GM19452 (cell line): ENCODE results near the gene PPP2R2C.

ENCODE experiments used
- ATAC-seq: cut with Tn5 transposase; IDR thresholded peaks from one replicate; pipeline ENCODE4 v1.9.1; 2021; ENCODE audit not compliant: unreplicated experiment

Gene PPP2R2C

GRCh38 chr4:6472387-6473263 is at the start of gene PPP2R2C:
PPP2R2C (minus strand) TSS chr4:6472614; CDS start chr4:6472229, 385 bp downstream.
- ATAC-seq: no peak

DNA sequence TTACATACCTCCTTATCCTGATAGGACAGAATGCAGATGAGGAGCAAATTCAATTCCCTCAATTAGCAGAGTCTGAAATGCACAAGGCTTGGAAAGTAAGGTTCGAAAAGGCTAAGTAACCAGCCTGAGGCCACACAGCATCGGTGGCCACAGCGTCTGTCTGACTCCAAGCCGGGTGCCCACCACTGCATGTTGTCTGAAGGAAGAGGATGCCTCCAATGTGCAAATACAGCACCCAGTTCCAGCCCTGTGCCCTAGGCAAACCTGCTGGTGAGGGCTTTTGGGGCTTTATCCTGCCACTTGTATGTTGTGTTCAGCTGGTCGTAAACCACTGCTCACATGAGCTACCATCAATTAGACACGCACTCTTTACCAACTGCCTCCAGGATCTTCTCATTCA is 48.6 kb upstream of the PPP2R2C start:
- ATAC-seq: no peak

GRCh38 chr4:6520051-6520636 is 47.7 kb upstream of the PPP2R2C start:
- no peak for ATAC-seq

DNA sequence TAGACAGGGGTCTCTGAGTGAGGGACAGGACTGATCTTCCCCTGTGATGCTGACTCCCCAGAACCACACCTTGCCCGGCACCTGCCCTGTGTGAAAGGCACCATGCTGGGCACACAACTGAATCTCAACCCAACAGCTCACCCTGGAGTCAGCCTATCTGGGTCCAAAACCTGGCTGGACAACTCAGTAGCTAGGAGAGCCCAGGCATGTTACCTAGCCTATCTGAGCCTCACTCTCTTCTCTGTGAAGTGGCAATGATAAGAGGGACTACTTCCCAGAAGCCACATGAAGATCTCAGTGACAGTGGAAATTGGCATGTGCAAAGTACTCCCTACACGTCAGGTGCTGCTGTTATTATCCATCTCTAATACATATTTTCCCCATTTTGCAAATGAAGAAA is 44.8 kb upstream of the PPP2R2C start:
- no peak for ATAC-seq

DNA sequence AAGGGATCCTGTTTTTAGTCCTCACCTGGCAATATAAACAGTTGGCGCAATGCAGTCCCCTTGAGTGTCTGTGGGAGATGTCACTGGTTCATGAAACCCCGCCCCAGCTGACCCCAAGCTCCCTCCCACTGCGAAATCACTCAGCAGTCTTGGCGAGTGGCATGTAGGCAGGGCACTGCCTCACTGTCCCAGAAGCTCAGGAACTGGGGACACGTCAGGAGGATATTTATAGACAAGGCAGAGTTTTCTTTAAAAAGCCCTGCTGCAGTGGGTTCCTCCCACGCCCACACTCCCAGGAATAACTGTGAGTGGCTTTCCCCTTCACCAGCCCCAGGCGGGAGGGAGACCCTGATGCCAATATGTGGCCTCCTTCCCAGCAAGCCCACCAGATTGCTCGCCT is 44.3 kb upstream of the PPP2R2C start:
- ATAC-seq: no peak

DNA sequence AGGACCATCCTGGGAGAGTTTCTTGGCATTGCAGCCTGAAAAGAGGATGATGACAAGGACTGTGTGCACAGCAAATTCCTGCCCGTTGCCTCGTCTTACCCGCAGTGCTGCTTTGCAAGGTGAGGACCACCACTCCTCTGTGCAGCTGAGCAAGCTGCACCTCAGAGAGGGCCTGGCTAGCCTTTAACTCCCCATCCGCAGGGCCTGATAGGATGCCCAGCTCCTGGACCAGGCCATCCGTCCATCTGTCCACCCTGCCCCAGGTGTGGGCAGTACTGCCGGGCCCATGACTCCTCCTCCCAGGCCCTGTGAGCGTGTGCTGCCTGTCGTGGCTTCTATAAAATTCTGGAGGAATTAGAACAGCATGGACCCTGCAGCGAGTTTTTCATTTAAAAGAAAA is 43.9 kb upstream of the PPP2R2C start:
- no peak for ATAC-seq

GRCh38 chr4:6513678-6514077 is 41.3 kb upstream of the PPP2R2C start:
- ATAC-seq: no peak

DNA sequence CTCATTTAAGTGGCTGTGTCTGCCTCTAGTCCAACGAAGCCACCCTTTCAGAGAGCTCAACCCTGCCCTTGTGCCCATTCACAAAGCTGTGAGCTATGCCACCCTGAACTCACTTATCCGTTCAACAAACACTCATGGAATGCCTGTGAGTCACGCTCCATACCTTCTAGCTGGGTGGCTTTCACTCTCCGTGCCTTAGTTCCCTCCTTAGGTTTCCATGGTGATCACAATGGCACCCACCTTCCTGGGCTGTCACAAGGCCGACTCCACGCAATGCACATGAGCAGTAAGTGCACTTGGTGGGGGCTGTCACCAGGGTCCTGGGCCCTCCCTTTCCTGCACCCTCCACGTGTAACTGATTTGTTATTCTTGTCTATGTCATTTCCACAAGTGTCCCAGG is 37.2 kb upstream of the PPP2R2C start:
- ATAC-seq: no peak

GRCh38 chr4:6507345-6507744 is 34.9 kb upstream of the PPP2R2C start:
- ATAC-seq: no peak

- ATAC-seq: no peak
These were observed 34.3 kb upstream of the PPP2R2C start for GRCh38 chr4:6506616-6507140.

DNA sequence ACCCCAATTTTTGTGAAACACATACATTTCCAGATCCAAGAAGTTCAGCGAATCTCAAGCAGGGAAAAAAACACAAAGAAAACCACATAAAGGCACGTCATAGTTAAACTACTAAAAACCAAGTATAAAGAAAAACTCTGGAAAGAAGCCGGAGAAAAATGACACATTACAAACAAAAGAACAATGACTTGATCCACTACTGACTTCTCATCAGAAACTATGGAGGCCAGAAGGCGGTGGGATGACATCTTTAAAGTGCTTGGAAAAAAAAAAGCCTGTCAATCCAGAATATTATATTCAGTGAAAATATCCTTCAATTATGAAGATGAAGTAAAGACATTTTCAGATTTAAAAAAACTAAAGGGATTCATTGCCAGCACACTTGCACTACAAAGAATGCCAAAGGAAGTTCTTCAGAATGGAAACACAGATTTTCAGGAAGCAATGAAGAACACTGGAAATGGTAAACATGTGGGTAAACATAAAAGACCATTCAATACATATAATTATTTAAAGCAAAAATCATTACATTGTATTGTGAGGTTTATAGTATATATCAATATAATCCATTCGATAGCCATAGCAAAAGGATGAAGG is 32.6 kb upstream of the PPP2R2C start:
- ATAC-seq: no peak

GRCh38 chr4:6502747-6503465 is 30.5 kb upstream of the PPP2R2C start:
- no peak for ATAC-seq

- ATAC-seq: no peak
These were observed 29.7 kb upstream of the PPP2R2C start for GRCh38 chr4:6502147-6502546.

GRCh38 chr4:6501171-6501570 is 28.8 kb upstream of the PPP2R2C start:
- no peak for ATAC-seq

GRCh38 chr4:6500481-6501140 is 28.2 kb upstream of the PPP2R2C start:
- no peak for ATAC-seq

GRCh38 chr4:6499238-6499600 is 26.8 kb upstream of the PPP2R2C start:
- no peak for ATAC-seq

GRCh38 chr4:6498511-6499237 is 26.3 kb upstream of the PPP2R2C start:
- no peak for ATAC-seq

DNA sequence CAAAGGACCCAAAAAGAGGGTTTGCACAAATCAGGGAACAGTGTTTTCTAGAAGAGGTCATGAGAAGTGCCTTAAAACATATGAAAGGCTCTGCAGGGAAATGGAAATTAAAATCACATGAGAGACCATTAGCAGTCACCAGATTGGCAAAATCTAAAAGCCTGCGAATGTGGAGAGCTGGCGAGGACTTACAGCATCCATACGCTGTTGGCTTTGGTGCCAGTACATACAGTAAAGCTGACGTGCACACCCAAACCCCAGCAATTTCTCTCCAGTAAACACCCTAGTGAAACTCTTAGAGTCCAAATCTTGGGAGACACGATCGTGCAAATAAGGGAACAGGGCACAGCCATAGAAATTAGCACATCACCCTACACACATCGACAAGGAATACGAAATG is 25.4 kb upstream of the PPP2R2C start:
- ATAC-seq: no peak

- no peak for ATAC-seq
These were observed 23.3 kb upstream of the PPP2R2C start for GRCh38 chr4:6495736-6496135.

DNA sequence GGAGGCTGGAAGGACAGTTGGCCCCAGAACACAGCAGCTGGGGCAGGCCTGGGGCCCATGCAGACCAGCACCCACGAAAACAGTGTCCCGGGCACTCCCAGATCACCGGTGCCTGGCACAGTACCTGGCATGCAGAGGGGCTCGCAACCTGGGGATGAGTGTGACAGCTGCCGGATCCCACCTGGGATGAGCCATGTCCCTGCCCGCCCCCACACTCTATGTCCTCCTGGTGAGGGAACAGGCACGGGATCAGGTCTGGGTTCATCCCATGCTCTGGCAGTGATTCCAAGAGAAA is 22.8 kb upstream of the PPP2R2C start:
- ATAC-seq: no peak
